PFSK-1 (cell line): ENCODE measurements around the gene NAP1L4.

ENCODE experiments used
- FOXP2 ChIP-seq: optimal IDR thresholded peaks from 2 replicates; pipeline ENCODE3; 2011; ENCODE audit warnings: borderline replicate concordance, control low read depth, inconsistent platforms; ENCODE audit not compliant: insufficient read depth; ENCODE audit errors: extremely low read length, extremely low read depth
- POLR2AphosphoS5 ChIP-seq: IDR thresholded peaks from 2 replicates; pipeline ENCODE4 v1.6.1; 2012; ENCODE audit warnings: low read depth, mild to moderate bottlenecking, control low read depth, low read length, moderate library complexity
- REST ChIP-seq, 2 experiments: IDR thresholded peaks; 2 replicates each; pipeline versions ENCODE4 v1.6.1 to v1.8.0; 2011 to 2012; ENCODE audit warnings: low read depth in 2 of 2, low read length in 2 of 2, control low read depth in 1 of 2, inconsistent platforms in 1 of 2, mild to moderate bottlenecking in 1 of 2, moderate library complexity in 1 of 2; ENCODE audit not compliant: insufficient read depth in 1 of 2
- SIN3A ChIP-seq: IDR thresholded peaks from 2 replicates; pipeline ENCODE4 v1.6.1; 2012; ENCODE audit warnings: mild to moderate bottlenecking, low read length, moderate library complexity, borderline replicate concordance; ENCODE audit not compliant: insufficient read depth
- TAF1 ChIP-seq: IDR thresholded peaks from 2 replicates; pipeline ENCODE4 v1.6.1; 2012; ENCODE audit warnings: low read length, control low read depth, borderline replicate concordance; ENCODE audit not compliant: insufficient read depth

The NAP1L4 gene

GRCh38 chr11:2898366-2899079 lies 93.6 kb downstream of the NAP1L4 start:
- peak; percentile 66 for TF ChIP-seq FOXP2
- TF ChIP-seq TAF1: no peak
- peak in 1 of 2 experiments; percentile 59; a peak in 1 of 4 replicates for TF ChIP-seq REST (IDR thresholded peaks at IDR 0.05; ENCODE audit: insufficient read depth in 1 of 2, low read depth in 2 of 2, low read length in 2 of 2)
- TF ChIP-seq POLR2AphosphoS5: peak; percentile 40; the same call in 1 of the 2 replicates
- 0 out of 2 replicates have a peak, but pooled peaks have one; percentile 64 for TF ChIP-seq SIN3A

GRCh38 chr11:2897048-2897447 lies 95.1 kb downstream of the NAP1L4 start:
- TF ChIP-seq SIN3A: no peak
- TF ChIP-seq FOXP2: no peak
- TF ChIP-seq POLR2AphosphoS5: no peak
- TF ChIP-seq TAF1: no peak
- no peak for TF ChIP-seq REST (IDR thresholded peaks at IDR 0.05; ENCODE audit: insufficient read depth in 1 of 2, low read depth in 2 of 2, low read length in 2 of 2)

GRCh38 chr11:2896047-2896446 lies 96.1 kb downstream of the NAP1L4 start:
- TF ChIP-seq REST (IDR thresholded peaks at IDR 0.05; ENCODE audit: insufficient read depth in 1 of 2, low read depth in 2 of 2, low read length in 2 of 2): no peak
- TF ChIP-seq FOXP2: no peak
- no peak for TF ChIP-seq SIN3A
- TF ChIP-seq POLR2AphosphoS5: no peak
- TF ChIP-seq TAF1: no peak
